B cell (primary cell): ENCODE results near the gene CRIP3.

ENCODE experiments used
- CTCF ChIP-seq: fragments of 200-600 bp; IDR thresholded peaks from one replicate; pipeline ENCODE4 v1.8.0; 2022; ENCODE audit warnings: antibody characterized with exemption, mild to moderate bottlenecking
- EZH2 ChIP-seq: IDR thresholded peaks from 2 replicates; pipeline ENCODE4 v1.6.1; 2012; ENCODE audit warnings: borderline replicate concordance, low read depth, mild to moderate bottlenecking, moderate library complexity, low read length; ENCODE audit not compliant: insufficient read depth, poor library complexity, severe bottlenecking

- no peak for TF ChIP-seq CTCF
- no peak for TF ChIP-seq EZH2
Measured at GRCh38 chr6:43256670-43257366, 51.8 kb downstream of the CRIP3 start.
